ENCODE data around the gene MX2.
"Not testable (repeated sequence)": the region's sequence is repeated elsewhere in the genome, so short reads cannot be mapped to it uniquely, and the experiment has no call there.

MX2 gene

DNA sequence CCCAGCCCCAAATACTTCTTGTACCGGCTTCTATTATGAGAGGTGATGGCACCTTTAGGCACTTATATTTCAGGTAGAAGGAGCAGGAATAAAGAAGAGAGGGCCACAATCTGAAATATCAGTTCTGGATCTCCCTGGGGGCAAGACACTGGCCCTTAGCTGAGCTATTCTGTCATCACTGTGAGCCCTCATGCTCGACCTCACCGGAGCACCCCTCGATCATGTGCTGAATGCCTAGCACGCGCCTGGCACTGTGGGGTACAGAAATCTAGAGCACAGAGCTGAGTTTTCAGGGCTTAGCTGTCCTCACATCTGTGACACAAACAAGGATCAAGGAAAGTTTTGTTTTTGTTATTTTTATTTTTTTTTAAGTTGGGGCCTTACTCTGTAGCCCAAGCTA, 56.6 kb downstream of the MX2 start:
- DNase-seq (ENCODE audit: low read depth), result no peak

DNA sequence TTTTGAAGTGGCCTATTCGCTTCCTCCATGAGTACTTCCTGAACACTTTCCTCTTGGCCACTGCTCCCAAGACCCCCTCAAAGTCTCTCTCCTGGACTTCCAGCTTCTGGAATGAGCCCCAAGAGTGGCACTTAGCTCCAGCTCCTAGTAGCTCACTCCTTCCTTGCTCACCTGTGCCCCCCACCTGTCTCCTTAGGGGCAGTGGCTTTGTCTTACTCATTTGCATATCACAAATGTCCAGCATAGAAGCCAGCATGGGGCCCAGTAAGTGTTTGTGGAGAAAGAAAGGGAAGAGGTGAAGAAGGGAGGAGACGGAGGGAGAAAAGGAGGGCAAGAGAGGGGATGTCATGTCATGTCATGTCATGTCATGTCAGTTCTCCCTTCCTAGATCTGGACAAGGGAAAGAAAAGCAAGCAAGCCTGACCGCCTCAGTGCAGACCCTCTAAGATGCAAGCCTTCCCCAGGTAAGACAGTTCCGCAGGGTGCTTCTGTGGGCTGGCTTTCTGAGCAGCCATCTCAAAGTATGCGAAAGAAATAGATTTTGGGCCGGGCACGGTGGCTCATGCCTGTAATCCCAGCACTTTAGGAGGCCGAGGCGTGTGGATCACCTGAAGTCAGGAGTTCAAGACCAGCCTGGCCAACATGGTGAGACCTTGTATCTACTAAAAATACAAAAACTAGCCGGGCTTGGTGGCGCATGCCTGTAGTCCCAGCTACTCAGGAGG, 57.3 kb downstream of the MX2 start:
- no peak for DNase-seq (ENCODE audit: low read depth)

DNA sequence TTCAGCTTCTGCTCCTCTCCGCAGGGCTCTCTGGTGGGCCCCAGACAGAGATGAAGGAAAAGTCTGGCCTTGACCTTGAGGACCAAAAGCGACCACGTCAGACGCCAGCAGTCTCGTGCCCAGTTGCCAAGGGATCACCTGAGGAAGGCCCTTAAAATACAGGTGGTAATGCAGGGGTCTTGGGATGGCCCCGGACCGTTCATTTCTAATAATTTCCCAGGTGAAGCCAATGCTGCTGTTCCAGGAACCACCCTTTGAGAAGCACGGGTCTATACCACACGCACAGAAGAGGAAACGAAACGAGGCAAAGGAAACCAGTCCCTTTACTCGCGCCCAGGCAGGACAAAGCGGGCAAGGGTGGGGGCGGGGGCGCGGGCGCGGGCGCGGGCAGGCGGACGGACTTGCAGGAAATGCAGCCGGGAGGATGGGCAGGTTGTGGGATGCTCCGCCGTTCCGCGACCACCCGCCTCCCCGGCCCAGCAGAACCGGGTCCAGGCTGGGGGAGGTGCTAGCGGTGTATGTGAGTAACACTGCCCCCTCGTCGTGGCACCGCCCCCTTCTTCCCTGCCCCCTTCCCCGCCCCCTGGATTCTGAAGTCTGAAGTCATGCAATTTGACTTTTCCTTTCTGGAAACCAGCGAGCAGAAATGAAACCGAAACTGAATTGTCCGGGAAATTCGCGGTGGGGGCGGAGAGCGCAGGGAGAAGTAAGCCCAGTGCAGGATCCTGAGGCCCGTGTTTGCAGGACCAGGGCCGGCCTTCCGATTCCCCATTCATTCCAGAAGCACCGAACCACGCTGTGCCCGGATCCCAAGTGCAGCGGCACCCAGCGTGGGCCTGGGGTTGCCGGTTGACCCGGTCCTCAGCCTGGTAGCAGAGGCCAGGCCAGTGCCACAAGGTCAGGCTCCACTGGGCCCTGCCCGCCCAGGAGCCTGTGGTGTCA, 58.4 kb downstream of the MX2 start:
- DNase-seq (ENCODE audit: low read depth), result peak; percentile 86

DNA sequence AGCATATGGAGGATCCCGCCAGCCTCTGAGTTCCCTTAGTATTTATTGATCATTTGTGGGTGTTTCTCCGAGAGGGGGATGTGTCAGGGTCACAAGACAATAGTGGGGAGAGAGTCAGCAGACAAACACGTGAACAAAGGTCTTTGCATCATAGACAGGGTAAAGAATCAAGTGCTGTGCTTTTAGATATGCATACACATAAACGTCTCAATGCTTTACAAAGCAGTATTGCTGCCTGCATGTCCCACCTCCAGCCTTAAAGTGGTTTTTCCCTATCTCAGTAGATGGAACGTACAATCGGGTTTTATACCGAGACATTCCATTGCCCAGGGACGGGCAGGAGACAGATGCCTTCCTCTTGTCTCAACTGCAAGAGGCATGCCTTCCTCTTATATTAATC, 59.2 kb downstream of the MX2 start:
- not testable (repeated sequence) for DNase-seq (ENCODE audit: low read depth)

DNA sequence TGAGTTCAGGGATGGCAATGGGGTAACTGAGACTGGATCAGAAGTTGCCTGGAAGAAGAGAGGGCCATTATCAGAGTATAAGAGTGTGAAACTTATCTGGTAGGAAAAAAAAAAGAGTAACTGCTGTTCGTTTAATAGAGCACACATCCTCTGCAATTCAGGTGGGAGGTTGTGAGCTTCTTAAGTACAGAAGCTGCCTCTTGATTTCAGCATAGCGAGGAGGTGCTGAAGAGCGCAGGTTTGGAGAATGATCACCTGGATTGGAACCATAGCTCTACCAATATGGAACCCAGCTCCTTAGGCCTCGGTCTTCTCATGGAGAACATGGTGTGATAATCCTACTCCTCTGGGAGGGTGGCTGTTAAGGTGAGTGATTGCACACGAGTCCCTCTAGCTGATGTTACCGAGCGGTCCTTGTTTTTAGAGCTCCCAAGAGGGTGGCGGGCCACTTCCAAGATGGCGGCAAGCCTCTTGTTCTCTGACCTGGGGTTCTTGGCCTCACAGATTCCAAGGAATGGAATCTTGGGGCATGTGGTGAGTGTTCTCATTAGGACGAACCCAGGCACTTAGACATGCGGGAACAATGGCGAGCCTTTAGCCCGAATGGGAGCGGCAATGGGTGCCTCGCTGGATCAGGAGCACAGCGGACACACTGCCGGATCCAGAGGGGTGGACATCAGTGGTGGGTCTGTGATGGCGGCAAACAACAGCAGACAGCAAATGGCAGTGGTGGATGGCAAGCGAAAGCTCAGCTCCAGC, 60.9 kb downstream of the MX2 start:
- DNase-seq (ENCODE audit: low read depth), result no peak

DNA sequence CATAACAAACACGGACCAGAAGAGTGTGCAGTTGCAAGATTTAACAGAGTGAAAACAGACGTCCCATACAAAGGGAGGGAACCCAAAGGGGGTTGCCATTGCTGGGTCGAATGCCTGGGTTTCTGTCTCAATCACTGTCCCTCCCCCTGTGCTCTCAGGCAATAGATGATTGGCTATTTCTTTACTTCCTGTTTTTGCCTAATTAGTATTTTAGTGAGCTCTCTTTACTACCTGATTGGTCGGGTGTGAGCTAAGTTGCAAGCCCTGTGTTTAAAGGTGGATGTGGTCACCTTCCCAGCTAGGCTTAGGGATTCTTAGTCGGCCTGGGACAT, 61.4 kb downstream of the MX2 start:
- DNase-seq (ENCODE audit: low read depth), result not testable (repeated sequence)

DNA sequence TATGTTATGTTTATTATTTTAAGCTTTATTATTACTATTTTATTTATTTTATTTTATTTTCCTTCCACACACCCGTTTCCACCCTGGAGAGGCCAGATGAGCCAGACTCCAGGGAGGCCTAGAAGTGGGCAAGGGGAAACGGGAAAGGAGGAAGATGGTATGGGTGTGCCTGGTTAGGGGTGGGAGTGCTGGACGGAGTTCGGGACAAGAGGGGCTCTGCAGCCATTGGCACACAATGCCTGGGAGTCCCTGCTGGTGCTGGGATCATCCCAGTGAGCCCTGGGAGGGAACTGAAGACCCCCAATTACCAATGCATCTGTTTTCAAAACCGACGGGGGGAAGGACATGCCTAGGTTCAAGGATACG, 63.7 kb downstream of the MX2 start:
- no peak for DNase-seq (ENCODE audit: low read depth)

DNA sequence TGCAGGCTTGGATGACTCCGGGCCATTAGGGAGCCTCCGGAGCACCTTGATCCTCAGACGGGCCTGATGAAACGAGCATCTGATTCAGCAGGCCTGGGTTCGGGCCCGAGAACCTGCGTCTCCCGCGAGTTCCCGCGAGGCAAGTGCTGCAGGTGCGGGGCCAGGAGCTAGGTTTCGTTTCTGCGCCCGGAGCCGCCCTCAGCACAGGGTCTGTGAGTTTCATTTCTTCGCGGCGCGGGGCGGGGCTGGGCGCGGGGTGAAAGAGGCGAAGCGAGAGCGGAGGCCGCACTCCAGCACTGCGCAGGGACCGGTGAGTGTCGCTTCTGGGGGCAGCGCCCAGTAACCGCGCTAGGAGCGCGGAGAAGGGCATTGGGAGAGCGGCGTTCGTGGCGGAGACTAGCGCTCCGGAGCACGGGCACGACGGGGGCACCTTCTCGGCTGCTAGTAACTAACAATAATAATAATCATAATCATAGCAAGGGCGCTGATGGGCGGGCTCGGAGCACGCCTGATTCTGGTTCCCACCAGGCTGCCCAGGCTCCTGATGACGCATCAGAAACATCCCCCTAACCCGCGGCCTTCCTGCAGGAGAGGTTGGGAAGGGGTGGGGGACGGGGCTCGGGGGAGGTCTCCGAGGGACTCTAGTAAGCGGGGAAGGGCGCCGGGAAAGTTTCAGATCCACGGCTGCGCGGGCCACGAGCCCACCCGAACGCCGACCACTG, 64.3 kb downstream of the MX2 start, which contains the start of gene MX1:
Gene MX1, plus strand, starts transcription at position 286 of the 722 bp plus-strand sequence. CDS start 5,832 bp downstream, outside the sequence.
- DNase-seq (ENCODE audit: low read depth), result peak; percentile 23

DNA sequence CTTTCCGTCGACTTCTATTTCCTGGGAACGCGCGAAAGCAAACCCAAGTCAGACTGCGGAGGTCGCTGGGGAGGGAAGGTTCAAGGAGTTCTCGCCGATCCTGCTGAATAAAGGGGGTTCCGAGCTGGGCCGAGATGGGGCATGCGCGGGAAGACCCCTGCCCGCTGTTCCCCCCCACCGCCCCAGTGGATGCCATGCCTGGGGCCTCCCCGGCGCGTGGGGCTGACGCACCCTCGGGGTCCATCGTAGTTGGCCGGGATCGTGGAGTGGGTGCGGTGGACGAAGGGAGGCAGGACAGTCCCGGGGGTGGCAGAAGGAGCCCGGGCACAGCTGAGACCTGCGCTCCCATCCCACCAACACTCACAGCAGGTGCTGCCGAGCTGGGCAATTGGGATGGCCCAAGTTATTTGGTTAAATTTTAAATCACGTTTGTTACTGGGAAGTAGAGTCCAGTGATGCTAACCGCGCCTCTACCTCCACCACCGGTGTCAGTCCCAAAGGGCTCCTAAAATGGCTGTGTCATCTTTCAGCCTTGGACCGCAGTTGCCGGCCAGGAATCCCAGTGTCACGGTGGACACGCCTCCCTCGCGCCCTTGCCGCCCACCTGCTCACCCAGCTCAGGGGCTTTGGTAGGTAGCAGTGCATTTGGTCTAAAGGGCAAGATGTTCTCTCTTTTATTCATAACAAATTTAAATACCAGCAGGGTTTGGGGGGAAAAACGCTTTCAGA, 65.0 kb downstream of the MX2 start:
- no peak for DNase-seq (ENCODE audit: low read depth)

DNA sequence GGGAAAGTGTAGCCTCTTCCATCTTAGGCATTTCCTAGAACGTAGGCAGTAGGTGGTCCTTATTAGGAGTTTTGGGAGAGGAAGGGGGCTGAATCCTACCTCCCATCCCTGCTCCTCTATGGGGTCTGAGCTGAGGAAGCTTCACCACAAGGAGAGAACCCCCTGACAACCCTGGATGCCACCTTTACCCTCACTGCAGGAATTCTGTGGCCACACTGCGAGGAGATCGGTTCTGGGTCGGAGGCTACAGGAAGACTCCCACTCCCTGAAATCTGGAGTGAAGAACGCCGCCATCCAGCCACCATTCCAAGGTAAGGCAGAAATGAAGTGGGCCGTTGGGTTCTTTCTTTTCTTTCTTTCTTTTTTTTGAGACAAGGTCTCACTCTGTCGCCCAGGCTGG, 65.7 kb downstream of the MX2 start:
- no peak for DNase-seq (ENCODE audit: low read depth)

DNA sequence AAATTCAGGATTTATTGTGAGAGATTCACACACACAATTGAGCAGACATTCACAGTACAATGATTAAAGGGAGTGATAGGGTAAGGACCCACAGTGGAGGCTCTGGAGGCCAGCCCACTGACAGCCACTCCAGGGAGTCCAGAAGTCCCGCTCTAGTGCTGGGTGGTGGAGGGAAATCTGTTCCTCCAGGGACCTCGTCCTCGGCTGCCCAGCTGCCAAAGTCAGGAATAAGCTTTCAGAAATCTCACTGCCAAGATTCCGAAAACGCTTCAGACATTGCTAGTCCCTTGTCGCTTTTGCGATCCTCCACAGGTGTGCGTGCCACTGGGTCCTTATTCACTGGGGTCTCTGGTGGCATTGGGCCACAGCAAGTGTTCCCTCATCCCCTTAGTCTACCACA, 66.5 kb downstream of the MX2 start:
- DNase-seq (ENCODE audit: low read depth), result no peak

DNA sequence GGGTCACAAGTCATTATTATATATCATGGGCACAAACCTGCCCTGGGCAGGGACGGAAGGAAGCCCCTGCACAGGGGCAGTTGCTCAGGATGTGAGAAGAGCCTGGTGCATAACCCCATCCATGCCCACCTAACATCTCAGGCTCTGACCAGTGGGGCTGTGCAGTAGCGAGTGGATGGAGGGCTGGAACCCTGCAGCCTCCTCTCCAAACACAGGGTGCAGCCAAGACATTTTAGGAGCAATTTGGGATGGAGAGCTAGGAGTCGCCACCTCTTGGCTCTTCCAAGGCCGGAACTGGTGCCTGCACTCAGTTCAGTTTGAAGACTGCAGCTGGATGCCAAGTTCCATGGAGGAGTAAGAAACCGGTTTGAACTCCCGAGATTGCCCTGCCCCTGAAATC, 67.0 kb downstream of the MX2 start:
- DNase-seq (ENCODE audit: low read depth), result no peak

DNA sequence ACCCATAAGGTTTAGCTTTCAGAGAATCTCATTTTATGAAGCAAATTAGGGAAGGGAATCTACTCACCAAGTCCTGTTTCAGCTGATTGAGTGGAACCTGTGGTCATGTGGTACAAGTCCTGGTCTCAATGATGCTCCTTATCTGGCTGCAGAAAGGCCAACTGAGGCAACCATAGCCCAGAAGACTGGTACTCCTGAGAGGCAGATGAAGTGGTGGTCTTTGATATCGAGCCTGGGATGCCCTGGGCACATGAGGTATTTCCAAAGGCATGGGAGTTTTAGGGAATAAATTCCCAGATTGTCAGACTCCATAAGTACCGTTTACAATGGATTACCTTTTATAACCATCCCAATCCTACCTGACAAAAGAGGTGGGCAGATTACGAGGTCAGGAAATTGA, 67.5 kb downstream of the MX2 start:
- DNase-seq (ENCODE audit: low read depth), result no peak

DNA sequence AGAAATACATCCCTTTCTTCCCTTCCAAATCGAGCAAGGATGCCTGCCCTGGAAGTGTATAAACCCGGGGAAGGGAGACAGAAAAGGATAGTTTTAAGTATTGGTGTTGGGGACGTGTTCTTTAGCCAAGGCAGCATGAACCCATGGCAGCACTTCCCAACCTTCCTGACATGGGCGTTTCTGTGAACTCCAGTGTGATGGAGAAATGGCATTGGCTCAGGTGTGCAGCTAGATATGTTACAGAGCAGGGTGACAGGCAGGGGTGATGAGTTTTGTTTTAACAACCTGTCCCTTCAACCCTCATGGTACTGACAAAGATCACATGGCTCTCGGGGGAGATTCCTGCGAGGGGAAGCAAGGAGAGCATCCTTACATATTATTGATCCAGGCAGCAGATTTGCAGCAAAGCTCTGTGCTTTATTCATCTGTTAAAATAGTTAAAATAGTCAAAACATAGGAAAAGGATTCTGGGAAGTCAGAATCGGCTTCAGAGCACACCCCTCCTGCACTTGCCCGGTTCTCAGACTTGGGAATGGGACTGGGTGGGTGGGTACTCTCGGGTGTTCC, 68.2 kb downstream of the MX2 start:
- DNase-seq (ENCODE audit: low read depth), result no peak

DNA sequence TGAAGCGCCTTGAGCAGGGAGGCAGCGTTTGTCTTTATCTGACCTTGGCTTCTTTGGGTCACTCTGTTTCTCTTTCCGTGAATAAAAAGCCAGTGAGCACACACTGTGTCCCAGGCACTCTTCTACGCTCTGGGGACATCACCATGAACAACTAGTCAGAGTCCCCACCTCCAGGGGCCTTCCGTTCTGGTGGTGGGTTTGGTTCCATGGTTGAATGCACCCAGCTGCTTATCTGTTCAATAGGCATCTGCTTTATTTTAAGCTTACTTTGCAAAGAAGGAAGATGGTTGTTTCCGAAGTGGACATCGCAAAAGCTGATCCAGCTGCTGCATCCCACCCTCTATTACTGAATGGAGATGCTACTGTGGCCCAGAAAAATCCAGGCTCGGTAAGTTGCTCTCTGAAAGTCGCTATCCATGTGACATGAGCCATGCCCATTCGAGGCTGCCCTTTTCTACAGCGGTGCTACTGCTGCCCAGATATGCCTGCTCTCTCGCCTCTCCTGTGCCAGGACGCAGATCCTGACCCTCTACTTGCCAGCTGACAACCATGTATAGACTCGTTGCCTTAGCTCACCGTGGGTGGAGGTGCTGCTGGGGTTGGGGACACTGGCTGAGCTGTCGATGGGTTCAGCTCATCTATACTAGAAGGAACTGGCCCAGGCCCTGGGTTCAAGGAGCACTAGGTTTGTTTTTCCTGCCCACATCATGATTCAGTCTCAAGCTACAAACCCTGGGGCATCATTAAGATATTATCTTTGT, 70.1 kb downstream of the MX2 start:
- no peak for DNase-seq (ENCODE audit: low read depth)

DNA sequence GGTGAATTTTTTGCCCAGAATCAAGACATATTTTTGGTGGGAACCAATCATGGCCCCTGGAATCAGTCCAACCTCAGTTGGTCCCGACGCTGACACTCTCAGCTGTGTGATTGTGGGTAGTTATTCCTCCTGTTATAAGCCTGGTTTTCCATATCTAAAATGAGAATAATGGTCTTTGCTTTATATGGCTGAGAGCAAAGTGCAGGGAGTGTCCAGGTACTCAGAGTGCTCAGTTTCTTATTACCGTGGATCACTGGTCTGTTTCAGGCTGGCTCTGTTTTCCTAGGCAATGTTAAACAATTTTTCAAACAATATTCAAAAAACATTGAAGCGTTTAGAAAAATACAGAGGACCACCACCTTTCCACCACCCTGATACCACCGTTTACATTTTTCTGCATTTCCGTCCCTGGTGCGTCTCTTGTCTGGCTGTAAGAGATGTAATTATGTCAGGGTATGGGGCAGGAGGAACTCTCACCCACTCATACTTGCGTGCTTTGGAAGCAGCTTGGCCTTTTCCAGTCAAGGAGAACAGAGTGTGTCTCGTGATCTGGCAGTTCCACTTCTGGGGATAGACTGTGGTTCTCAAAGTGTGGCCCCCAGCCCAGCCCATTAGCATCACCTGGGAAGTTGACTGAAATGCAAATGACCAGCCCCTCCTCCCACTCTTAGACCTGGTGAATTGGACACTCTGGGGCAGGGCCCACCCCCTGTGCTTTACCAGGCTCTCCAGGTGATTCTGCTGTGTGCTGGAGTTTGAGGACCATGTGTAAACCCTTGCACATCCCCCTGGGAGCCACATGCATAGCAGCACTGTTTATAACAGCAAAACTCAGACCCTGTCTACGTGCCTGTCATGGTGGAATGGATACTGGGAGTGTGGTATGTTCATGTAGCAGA, 71.0 kb downstream of the MX2 start:
- DNase-seq (ENCODE audit: low read depth), result no peak

DNA sequence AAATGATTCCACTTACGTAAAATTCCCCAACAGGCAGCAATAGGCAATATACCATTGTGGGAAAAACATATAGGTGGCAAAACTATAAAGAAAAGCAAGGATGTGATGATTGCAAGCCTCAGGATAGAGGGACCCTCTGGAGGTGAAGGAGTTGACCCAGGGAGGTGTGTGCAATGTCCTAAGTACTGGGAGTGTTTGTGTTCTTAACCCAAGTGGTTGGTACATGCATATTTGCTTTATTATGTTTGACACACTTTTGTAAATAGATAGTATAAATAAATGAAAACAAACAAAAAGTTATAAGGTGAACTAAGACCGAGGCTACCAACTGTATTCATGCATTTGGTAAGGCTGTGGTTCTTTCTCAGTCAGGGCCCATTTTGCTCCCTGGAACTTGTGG, 71.7 kb downstream of the MX2 start:
- DNase-seq (ENCODE audit: low read depth), result no peak

DNA sequence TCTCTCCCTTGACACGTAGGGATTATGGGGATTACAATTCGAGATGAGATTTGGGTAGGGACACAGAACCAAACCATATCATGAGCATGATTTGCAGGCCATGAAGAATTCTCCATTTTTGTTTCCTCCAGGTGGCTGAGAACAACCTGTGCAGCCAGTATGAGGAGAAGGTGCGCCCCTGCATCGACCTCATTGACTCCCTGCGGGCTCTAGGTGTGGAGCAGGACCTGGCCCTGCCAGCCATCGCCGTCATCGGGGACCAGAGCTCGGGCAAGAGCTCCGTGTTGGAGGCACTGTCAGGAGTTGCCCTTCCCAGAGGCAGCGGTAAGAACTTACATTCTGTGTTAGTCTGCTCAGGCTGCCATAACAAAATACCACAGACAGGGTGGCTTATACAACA, 73.9 kb downstream of the MX2 start:
- no peak for DNase-seq (ENCODE audit: low read depth)

DNA sequence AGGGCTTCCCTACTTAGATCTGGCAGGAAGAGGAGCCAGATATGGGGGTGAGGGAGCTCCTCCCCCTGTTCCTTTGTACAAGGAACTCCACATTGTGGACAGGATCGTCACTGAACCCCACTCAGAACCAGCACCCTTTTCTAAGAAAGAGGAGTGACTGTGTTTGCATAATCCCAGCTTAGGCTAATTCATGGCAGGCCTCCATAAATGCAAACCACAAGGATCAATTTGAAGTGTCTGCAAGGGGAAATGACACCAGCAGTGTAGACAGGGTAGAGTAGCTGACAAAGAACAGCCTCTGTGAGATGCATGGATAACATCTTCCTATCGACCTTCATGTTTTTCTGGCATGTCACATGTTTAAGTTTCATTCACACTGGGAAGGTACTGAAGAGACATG, 75.9 kb downstream of the MX2 start:
- DNase-seq (ENCODE audit: low read depth), result peak; percentile 16

Data from amniotic epithelial cell (primary cell).